Transverse colon (tissue), 4 donors: Measurements from ENCODE around the gene TOMM34. TPM values are rescaled to one million over a fixed set of nuclear protein-coding genes. Genes with fewer than 3 reads are reported as not detected.

Experiments
- DNase-seq: peaks from one replicate; pipeline ENCODE4 v3.0.0-alpha.2; 2019
- H3K27ac ChIP-seq, 4 donors: fragments of 200-600 bp; sonication (generic); 2 replicates each; pipeline ENCODE4 v1.5.1; 2016 to 2018; ENCODE audit warnings: inconsistent platforms in 4 of 4
- H3K27me3 ChIP-seq: fragments of 200-600 bp; sonication (generic); 2 replicates; pipeline ENCODE4 v1.5.1; 2017; ENCODE audit warnings: inconsistent platforms
- H3K36me3 ChIP-seq, 4 donors: fragments of 200-600 bp; sonication (generic); 2 replicates each; pipeline ENCODE4 v1.5.1; 2017 to 2019; ENCODE audit warnings: inconsistent platforms in 4 of 4
- H3K4me1 ChIP-seq, 4 donors: fragments of 200-600 bp; sonication (generic); 2 replicates each; pipeline ENCODE4 v1.5.1; 2017 to 2020; ENCODE audit warnings: inconsistent platforms in 4 of 4
- H3K4me3 ChIP-seq, 4 donors: fragments of 200-600 bp; sonication (generic); 1 replicate in 1 of 4; 2 replicates in 3 of 4; pipeline versions ENCODE4 v1.5.1 to v1.6.1; 2017 to 2019; ENCODE audit warnings: inconsistent platforms in 4 of 4
- H3K9me3 ChIP-seq, 2 donors: fragments of 200-600 bp; sonication (generic); 2 replicates each; pipeline ENCODE4 v1.5.1; 2017 to 2019; ENCODE audit warnings: inconsistent platforms in 2 of 2
- CTCF ChIP-seq, 5 experiments: fragments of 200-600 bp in 3 of 5; fragments of 450-650 bp in 2 of 5; sonication (generic) in 3 of 5; IDR thresholded peaks; 1 replicate in 2 of 5; 2 replicates in 3 of 5; pipeline ENCODE4 v1.5.1; 2016 to 2017; ENCODE audit warnings: antibody characterized with exemption in 5 of 5, inconsistent platforms in 3 of 5, mild to moderate bottlenecking in 2 of 5, moderate library complexity in 1 of 5
- EP300 ChIP-seq: sonication (generic); formaldehyde crosslinking; IDR thresholded peaks from one replicate; pipeline ENCODE4 v1.6.1; 2017; ENCODE audit warnings: antibody characterized with exemption, low read depth
- POLR2A ChIP-seq: fragments of 450-650 bp; IDR thresholded peaks from one replicate; pipeline ENCODE4 v1.6.1; 2016; ENCODE audit warnings: antibody characterized with exemption, mild to moderate bottlenecking, moderate library complexity
- POLR2AphosphoS5 ChIP-seq, 3 donors: sonication (generic); formaldehyde crosslinking; IDR thresholded peaks; one replicate each; pipeline ENCODE4 v1.6.1; 2016; ENCODE audit warnings: antibody characterized with exemption in 3 of 3
- WGBS, 2 donors: methylation state at CpG; one replicate each; pipeline ENCODE4 v1.1.5; 2018; ENCODE audit warnings: low coverage in 1 of 2; 5-methylcytosine and 5-hydroxymethylcytosine counted together
- in situ Hi-C, 4 donors: fragments of 200-750 bp; cut with MboI; loops; one replicate each; pipeline versions ENCODE4 v1.15.0 to v1.15.1; 2017; ENCODE audit warnings: low sequenced_read_pairs in 3 of 4, low pct_ligation_motif_present in 1 of 4, low pct_unique_long_range_greater_than_20kb in 1 of 4
- intact Hi-C: fragments of 100-400 bp; cut with DNase I; formaldehyde crosslinking; loops from one replicate; pipeline ENCODE4 v1.15.1; 2023; ENCODE audit warnings: low total_unique reads
- total RNA-seq, 4 donors: library from RNA; depleted of rRNA; stranded (reverse); fragments of >200 nt; gene quantifications; one replicate each; pipeline ENCODE4 v1.1.0, GENCODE V29; 2016

The TOMM34 gene
- total RNA-seq, 4 donors from 2014 or later = 1.2 to 14.8 (median 9.4) TPM

GRCh38 chr20:44908987-44909871 lies 51.0 kb downstream of the TOMM34 start:
- intact Hi-C loops = no loop called here
- no peaks in the 10 kb centered on the region for H3K27me3 ChIP-seq
- DNase-seq = no peak
- TF ChIP-seq EP300 = no peak
- no peak for TF ChIP-seq CTCF (IDR thresholded peaks at IDR 0.05)
- TF ChIP-seq POLR2A = no peak
- TF ChIP-seq POLR2AphosphoS5 (IDR thresholded peaks at IDR 0.05) = no peak
- H3K36me3 ChIP-seq = peaks cover 0 to 35% (median 15%) of the 10 kb centered on the region in 4 donors
- peaks cover 0 to 19% (median 14%) of the 10 kb centered on the region in 4 donors for H3K4me1 ChIP-seq
- H3K27ac ChIP-seq = peak overlapping the region in 3 of 4 donors; percentile 7 to 50 (median 21)
- in situ Hi-C loops = no loop called here
- peak overlapping the region; percentile 48 to 72 (median 57) for H3K4me3 ChIP-seq
- no peaks in the 10 kb centered on the region for H3K9me3 ChIP-seq
- 36 to 38% methylated on average over 8 to 14 of the region's 14 CpGs for WGBS, 2 donors

- in situ Hi-C loops = no loop called here
- Histone ChIP-seq H3K4me3 (no peak overlapping the region), H3K27me3 (no peaks in the 10 kb centered on the region), H3K36me3 (peaks cover 0 to 56% (median 27%) of the 10 kb centered on the region in 4 donors), H3K27ac (no peak overlapping the region), H3K4me1 (peaks cover 0 to 18% (median 3%) of the 10 kb centered on the region in 4 donors), H3K9me3 (no peaks in the 10 kb centered on the region)
- WGBS, 2 donors = 79 to 90% methylated on average over 5 of the region's 5 CpGs
- intact Hi-C loops = no loop called here
- no peak for DNase-seq
- TF ChIP-seq POLR2AphosphoS5 (IDR thresholded peaks at IDR 0.05) = no peak
- no peak for TF ChIP-seq CTCF (IDR thresholded peaks at IDR 0.05)
- TF ChIP-seq EP300 = no peak
- no peak for TF ChIP-seq POLR2A
These were observed 55.8 kb downstream of the TOMM34 start for GRCh38 chr20:44904377-44904776.

DNA sequence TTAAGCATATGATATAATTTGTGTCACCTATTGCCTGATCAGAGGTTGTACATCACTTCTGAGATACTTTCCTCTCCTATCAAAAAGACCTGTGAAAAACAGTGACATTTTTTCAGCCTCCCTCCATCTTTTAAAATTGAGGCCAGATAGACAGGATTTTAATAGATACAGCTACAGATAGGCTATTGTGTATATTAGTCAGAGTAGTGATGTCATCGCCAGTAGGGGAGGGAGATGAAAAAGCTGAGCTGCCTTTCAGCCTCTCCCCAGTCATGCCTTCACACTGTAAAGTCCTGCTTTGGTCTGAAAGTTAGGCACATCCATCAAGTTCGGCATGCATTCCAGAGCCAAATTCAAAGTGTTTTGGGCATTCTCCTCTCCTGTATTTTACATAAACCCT lies 58.2 kb downstream of the TOMM34 start:
- intact Hi-C loops (no loop called here), in situ Hi-C loops (no loop called here)
- Histone ChIP-seq H3K27me3 (no peaks in the 10 kb centered on the region), H3K4me3 (no peak overlapping the region), H3K27ac (no peak overlapping the region), H3K4me1 (peaks cover 0 to 36% (median 8%) of the 10 kb centered on the region in 4 donors), H3K36me3 (peaks cover 0 to 48% (median 23%) of the 10 kb centered on the region in 4 donors), H3K9me3 (no peaks in the 10 kb centered on the region)
- no peak for DNase-seq
- TF ChIP-seq EP300 (no peak), POLR2A (no peak), POLR2AphosphoS5 (IDR thresholded peaks at IDR 0.05) (no peak), CTCF (IDR thresholded peaks at IDR 0.05) (no peak)
- whole genome bisulfite sequencing, 2 donors = 84 to 100% methylated on average over 1 to 2 of the region's 2 CpGs

- Histone ChIP-seq H3K9me3 (no peaks in the 10 kb centered on the region), H3K4me1 (peaks cover 10 to 52% (median 21%) of the 10 kb centered on the region in 4 donors), H3K27me3 (no peaks in the 10 kb centered on the region), H3K27ac (no peak overlapping the region), H3K4me3 (no peak overlapping the region), H3K36me3 (peaks cover 0 to 34% (median 16%) of the 10 kb centered on the region in 4 donors)
- TF ChIP-seq EP300 = no peak
- no peak for TF ChIP-seq POLR2AphosphoS5 (IDR thresholded peaks at IDR 0.05)
- TF ChIP-seq CTCF (IDR thresholded peaks at IDR 0.05) = no peak
- TF ChIP-seq POLR2A = no peak
- 83 to 88% methylated on average over 5 of the region's 5 CpGs for WGBS, 2 donors
- in situ Hi-C loops (no loop called here), intact Hi-C loops (no loop called here)
- no peak for DNase-seq
These were observed 59.9 kb downstream of the TOMM34 start for GRCh38 chr20:44900231-44900854.
